Non-pigmented ciliary epithelial cell (primary cell): Measurements from ENCODE around the gene BCAT1.
"Not testable (repeated sequence)": the region's sequence is repeated elsewhere in the genome, so short reads cannot be mapped to it uniquely, and the experiment has no call there.

ENCODE experiments used
- DNase-seq: peaks from one replicate; pipeline ENCODE4 v3.0.0-alpha.2; 2010; ENCODE audit warnings: low read depth

BCAT1 gene

DNA sequence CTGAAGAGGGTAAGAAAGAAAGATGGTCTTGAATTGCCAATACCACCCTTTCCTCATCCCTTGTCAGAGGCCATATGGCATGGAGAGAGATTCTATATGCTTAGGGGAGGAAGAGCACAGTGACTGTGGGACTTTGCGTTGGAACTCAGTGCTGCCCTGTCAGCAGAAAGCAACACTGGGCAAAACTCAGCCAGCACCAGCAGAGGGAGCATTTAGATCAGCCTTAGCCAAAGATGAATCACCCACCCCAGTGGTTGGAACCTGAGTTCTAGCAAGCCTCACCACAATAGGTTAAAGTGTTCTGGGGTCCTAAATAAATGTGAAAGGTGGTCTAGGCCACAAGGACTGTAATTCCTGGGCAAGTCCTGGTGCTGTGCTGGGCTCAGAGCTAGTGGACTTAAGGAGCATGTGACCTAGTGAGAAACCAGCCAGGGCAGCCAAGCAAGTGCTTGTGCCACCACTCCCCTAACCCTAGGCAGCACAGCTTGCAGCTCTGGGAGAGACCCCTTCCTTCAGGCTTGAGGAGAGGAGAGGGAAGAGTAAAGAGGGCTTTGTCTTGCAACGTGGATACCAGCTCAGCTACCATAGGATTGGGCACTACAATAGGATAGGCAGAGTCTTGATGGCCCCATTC, 11.4 kb upstream of the BCAT1 start:
- no peak for DNase-seq

DNA sequence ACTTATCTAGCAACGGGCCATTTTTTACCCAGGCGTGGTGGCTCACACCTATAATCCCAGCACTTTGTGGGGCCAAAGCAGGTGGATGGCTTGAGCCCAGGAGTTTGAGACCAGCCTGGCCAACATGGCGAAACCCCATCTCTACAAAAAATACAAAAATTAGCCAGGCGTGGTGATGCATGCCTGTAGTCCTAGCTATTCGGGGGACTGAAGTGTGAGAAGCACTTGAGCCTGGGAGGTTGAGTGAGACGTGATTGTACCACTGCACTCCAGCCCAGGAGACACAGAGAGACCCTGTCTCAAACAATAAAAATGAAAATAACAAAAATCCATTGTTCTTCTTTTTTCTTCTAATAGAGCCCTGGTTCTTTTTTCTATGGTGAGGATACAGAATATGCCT, 7.5 kb upstream of the BCAT1 start:
- DNase-seq = not testable (repeated sequence)

DNA sequence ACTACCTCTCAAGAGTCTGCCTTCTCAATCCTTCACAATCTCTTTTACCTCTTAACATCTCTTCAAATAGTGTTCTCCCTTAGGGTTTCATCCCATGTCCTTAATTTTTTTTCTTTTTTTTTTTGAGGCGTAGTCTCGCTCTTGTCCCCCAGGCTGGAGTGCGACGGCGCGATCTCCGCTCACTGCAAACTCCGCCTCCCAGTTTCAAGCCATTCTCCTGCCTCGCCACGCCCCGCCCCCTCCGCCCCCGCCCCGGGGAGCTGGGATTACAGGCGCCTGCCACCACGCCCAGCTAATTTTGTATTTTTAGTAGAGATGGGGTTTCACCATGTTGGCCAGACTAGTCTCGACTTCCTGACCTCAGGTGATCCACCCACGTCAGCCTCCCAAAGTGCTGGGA, 7.0 kb upstream of the BCAT1 start:
- DNase-seq = no peak

DNA sequence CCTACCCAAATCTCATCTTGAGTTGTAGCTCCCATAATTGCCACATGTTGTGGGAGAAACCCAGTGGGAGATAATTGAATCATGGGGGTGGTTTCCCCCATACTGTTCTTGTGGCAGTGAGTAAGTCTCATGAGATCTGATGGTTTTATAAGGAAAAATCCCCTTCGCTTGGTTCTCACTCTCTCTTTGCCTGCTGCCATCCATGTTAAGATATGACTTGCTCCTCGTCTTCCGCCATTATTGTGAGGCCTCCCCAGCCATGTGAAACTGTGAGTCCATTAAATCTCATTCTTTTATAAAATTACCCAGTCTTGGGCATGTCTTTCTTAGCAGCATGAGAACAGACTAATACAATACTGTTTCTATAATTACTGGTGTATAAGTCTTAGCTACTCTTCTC, 6.5 kb upstream of the BCAT1 start:
- no peak for DNase-seq

DNA sequence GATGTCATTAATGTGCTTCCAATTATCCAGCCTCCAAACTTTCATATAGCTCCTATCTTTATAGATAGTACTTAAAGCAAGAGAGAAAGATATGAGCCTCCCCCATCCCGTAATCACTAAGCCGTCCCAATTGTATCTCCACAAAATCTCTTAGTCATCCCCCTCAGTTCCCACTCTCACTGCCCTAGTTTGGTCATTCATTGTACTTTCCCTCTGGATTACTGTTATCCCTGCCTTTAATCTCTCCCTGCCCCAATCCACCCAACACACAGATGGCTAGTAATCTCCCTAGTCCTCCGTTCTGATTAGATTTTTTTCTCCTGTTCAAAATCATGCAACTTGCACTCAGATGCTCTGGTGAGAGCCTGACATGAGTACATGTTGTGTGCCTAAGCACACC, 5.4 kb upstream of the BCAT1 start:
- DNase-seq = no peak

DNA sequence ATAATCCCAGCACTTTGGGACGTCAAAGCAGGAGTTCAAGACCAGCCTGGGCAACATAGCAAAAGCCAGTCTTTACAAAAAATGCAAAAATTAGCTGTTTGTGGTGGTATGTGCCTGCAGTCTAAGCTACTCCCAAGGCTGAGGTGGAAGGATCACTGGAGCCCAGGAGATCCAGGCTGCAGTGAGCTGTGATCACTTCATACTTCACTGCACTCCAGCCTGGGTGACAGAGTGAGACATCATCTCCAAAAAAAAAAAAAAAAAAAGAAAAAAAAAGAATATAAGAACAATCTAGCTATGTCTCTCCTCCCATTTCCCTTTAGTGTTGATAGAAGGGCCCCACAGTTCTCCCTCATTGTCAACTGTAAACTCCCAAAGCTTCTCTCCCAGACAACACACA, 3.5 kb upstream of the BCAT1 start:
- no peak for DNase-seq

DNA sequence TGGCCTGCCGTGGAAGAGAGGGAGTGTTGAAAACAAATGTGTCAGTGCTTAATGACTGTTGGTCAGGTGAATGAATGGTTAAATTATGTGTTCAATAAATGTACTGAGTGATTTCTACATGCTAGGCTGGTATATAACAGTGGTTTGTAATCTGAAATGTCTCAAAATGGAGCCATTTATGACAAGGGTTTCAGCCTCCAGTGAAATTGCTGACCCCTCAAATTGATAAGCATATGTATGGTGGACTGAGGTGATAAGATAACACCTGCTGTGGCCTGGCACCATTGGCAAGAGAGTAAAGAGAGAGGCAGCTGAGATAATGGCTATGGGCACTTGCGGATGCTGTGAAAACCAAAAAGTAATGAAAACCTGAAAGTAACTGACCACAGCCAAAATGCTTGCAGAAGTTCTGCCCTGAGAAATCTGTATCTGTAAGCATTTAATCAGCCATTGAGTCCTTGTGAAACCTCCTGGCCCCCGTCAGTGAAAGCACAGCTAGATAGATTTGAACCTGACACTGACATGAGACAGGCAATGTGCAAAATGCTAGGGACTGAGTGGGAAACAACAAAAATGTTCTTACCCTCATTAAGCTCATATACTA, 1.4 kb upstream of the BCAT1 start:
- no peak for DNase-seq

DNA sequence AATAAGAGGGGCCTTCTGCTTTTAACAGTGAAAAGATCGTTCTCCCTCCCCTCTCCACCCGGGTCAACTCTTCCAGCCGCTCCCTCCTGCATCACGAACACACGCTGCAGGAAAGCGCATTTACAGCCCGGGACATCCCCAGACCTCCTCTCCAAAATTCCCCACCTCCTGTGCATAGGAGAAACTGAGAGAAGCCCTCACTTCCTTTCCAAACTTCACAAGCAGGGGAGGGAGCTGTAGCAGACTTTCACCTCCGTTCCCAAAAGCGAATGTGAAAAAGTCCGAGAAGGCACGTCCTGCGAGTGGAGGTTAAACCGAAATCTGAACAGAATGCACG, 513 bp downstream of the BCAT1 start:
- DNase-seq = no peak

DNA sequence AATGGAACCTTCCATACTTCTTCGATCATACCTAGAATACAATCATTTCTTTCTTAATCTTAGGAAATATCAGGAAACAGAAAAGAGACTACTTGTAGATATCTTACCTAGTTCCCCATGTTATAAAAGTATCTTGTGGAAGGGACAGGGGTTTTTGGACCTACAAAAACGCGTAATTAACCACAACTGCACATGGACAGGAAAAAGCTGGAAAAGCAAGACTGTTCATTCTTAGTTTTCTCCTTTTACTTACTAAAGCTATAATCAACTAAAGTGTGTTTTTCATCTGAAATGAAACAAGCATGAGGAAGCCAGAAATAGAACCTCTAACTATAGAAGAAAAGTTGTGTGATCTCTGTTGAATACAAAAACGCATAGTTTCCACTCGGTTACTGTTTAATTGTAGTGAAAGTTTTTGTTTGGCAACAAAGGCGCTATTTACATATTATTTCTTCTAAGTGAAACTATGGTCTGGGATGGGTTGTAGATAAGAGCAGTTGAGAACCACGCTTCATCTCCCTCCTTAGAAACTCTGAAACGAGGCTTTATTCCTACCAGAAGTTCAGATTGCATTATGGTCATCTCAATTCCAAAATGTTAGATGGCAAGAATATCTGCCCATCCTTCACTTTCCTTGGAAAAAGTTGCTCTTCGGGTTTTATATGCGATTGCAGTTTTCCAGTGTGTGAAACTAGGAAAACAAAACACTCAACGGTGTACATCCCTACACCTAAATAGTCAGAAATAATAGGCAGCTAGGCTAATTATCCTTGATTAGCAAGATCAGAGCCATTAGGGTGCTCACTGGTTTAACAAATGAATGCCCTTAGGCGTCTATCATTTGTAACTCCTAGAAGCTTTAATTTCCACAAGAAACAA, 1.1 kb downstream of the BCAT1 start:
- DNase-seq = no peak

DNA sequence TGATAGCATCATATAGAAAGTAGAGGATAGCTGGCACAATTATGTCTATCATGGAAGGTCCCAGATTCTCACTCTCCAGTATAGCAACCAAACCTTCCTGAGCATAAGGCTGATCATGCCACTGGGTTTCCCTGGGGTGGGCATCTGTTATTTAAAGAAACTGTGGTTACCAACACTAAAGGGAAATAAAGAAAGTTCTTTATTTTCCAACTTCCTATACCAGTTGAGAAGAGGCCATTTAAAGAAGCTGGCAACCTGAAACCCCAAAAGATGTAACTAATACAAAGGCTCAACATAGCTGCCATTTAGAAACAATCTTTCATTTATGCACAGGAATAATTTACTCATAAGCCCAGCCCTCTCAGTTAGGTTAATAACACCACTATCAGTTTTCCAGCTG, 3.1 kb downstream of the BCAT1 start:
- no peak for DNase-seq

DNA sequence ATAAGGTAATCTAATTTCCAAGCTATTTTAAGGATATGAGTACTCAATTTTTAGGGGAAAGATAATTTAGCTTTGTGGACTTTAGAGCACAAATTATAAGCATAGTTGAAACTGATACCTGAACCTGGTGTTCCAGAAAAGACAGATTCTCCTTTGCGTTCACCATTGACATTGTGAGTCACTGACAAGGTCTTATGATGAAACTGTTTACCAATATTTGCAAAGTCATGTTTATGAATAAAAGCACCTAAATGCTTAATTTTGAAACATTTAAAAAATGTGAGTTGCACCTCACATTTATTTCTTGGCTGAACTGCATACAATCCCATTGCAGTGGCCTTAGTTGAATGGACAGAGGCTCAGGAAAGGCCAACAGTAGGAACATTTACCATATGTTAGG, 3.9 kb downstream of the BCAT1 start:
- DNase-seq = no peak

DNA sequence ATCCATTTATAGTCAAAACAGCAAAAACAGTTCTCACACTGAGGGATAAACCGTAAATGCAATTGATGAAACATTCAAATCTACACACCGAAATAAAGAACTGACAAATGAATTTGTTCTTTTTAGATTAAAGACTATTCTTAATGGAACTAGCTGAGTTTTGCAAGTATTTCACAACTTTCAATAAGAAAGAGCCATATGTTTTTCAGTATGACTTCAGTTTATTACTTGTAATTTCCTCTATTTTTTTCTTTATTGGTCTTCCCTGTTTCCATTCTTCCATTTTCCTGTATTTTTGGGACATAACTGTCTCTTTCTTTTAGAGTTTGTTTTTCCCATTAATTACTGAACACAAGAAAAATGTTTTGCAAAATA, 4.3 kb downstream of the BCAT1 start:
- no peak for DNase-seq

DNA sequence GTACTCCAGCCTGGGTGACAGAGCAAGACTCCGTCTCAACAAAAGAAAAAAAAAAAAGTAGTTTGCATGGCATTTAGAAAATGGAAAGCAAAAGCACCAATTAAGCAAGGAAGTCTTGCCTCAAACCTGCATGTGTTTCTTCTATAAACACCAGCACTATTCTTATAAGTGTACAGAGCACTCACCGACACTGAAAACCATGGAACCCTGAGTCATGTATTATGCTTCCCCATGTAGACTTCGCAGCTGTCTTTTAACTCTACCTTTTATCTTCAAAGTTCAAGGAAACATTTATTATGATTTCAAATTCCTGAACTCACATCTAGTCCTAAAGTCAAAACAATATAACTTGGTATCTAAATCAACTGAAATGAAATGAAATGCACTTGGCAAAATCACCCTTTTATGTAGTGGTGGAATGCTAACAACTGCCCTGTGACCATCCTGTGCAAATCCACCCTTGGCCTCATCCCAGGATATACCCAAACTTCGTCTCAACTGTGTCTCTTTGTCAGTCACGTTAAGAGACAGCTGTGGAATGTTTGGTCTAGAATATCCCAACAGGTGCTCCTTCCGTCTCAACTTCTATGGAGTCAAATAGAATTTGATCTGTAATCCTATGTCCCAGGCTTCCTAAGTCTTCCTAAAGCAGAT, 4.8 kb downstream of the BCAT1 start:
- peak; percentile 62 for DNase-seq

DNA sequence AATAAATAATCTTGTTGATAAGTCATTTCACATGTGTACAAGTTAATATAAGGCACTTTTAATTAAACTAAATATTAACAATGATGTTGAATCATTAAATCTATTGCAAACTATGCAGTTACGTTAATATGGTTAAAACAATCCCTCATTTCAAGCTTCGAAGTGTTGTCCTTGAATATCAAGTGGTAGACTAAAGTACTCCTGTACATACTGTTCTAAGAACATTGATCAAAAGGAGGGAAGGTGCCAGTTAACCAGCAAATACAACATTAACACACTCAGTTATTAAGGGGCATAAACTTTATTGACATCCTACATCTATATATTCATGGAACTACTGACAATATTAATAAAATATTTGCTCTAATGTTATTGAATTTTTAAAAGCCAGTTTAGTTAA, 8.7 kb downstream of the BCAT1 start:
- no peak for DNase-seq

DNA sequence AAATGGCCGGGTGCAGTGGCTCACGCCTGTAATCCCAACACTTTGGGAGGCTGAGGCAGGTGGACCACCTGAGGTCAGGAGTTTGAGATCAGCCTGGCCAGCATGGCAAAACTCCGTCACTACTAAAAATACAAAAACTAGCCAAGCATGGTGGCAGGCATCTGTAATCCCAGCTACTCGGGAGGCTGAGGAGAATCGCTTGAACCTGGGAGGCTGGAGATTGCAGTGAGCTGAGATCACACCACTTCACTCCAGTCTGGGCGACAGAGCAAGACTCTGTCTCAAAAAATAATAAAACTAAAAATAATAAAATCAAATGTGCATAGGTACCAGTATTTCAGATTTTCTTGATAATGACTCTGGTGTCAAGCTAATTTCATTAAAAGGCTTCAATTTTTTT, 9.3 kb downstream of the BCAT1 start:
- DNase-seq = not testable (repeated sequence)

DNA sequence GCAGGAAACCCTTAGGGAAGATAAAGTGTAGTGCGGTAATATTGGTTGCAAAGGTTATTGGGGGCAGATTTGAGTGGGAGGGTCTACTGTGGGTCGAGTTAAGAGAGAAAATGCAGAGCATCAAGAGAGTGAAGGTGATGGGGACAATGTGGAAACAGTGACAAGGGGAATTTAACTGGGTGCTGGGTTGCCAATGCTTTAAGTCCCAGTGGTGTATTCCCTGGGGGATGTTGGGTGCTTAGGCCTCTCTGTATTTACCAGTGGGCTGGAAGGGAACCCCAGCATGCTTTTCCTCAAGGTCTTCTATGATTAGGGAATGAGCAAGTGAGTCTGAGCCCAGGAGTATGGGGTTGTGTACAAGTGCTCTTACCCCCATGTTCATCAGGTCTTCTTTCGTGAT, 10.6 kb downstream of the BCAT1 start:
- no peak for DNase-seq

DNA sequence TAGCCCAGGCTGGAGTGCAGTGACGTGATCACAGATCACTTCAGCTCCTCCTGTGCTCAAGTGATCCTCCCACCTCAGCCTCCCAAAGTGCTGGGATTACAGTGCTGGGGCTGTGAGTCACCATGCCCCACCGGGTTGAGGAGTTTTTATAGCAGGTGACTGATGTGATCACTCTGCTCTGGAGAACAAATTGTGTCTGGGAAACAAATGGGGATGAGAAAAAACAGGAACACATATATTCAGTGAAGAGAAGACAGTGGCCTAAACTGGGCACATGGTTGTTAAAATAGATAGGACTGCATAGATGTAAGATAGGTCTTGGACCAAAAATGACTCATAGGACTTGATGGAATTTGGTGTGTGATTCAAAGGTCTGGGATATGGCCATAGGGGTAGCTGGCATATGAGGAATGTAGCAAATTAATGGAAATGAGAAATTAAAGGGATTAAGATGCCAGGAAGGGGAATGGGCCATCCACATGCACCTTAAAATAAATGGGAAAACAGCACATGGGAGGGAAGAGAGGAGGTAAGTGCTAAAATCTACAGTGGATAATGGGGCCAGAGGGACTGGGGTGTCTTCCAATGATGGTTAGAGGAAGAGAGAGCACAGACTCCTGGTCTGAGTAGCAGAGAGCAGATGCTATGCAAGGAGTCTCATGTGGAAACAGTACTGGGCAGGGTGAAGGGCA, 11.2 kb downstream of the BCAT1 start:
- no peak for DNase-seq

DNA sequence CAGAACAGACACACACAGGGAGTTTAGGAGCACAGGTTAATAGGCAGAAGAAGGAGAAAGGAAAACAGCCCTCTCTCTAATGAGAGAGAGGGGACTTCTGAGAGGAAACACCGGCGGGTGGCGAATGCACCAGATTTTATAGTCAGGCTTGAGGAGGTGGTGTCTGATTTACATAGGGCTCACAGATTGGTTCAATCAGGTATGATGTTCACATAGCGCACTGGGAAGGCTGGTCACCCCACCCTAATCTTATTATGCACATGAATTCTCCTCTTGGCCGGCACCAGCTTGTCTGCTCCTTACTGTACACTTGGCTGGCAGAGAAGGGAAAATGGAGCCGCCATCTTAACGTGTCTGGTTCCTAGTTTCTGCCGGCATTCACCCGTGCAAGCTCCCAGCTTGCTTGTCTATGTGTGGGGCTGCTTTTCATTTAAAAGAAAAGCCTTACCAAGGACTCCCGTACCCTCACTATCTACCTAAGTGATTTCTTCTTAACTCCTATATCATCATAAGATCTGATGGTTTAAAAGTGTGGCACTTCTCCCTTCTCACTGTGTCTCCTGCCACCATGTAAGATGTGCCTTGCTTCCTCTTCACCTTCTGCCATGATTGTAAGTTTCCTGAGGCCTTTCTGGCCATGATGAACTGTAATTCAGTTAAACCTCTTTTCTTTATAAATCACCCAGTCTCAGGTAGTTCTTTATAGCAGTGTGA, 15.1 kb downstream of the BCAT1 start:
- DNase-seq = no peak

DNA sequence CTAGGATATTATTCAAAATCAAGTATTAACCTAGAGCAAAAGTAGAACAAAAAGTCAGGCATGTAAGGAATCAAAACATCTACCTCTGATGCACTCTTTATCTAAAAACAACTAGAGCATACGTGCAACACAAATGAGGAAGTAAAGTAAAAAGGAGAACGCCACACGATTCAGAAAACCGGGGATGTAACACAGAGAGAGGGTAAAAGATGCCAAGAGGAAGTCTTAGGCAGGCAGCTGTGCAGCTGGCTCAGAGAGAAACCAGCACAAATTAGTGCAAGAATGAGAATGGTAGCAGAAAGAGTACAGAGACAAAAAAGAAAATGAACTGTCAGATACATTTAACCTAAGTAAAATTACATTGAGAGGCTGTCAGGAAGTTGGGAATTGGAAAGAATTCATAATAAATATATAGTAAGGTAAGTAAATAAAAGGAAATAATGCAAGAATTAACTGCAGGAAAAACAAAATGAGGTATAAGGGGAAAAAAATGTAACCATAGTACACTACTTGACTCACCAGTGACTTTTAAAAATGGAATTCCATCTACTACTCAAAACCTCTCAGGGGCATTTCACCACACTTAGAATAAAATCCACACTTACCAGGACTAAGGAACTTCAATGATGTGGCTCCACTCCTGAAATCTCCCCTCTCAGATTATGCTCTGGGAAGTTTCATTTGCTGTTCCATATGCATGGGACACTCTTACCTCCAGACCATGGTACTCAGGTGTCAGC, 17.1 kb downstream of the BCAT1 start:
- DNase-seq = no peak

DNA sequence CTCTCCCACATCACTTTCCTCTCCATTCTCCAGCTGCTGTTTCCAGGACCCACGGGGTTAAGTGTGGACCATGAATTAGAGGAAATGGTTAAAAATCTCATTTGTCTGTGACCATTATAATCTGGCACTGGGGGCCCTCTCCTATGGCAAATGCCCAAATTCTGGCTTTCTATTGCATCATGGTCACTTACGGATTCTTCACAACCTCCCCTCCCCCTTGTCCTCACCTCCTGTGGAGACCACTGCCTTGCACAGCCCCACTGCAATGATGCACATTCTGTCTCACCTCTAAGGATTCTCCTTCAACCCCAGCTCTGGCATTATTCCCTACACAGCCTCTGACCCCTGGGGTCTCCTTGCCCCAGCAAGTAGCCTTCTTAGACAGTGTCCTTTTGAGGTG, 18.9 kb downstream of the BCAT1 start:
- no peak for DNase-seq
